ENCODE data around the gene TTLL13. TPM values are rescaled to one million over a fixed set of nuclear protein-coding genes. Genes with fewer than 3 reads are reported as not detected.

Gene TTLL13
- total and polyA plus RNA-seq, 2 of the 4 experiments (the other 2 are of a cell fraction) = 0.10 TPM; not detected in 1

GRCh38 chr15:90241343-90242192 is 7.8 kb upstream of the TTLL13 start (continued):
- no peak for TF ChIP-seq SMC3 (IDR thresholded peaks at IDR 0.05; ENCODE audit: low read depth, low read length)

GRCh38 chr15:90243943-90244639 is 5.3 kb upstream of the TTLL13 start:
- intact Hi-C loops (cut with micrococcal nuclease) = loop anchor here (2.0 kb wide), 1 partner anchor 45 kb away; no protein-coding TSS in a partner anchor
- Histone ChIP-seq H3K4me2 (ENCODE audit: low read depth, low read length) (no peak overlapping the region), H4K8ac (ENCODE audit: low read depth in 2 of 2, low read length in 2 of 2) (no peak overlapping the region), H3K4me1 (ENCODE audit: control insufficient read depth, insufficient read depth, low read length) (no peaks in the 10 kb centered on the region), H2AK5ac (ENCODE audit: low read depth, low read length) (no peak overlapping the region), H2BK5ac (ENCODE audit: low read depth, low read length, poor library complexity, severe bottlenecking) (no peak overlapping the region), H4K91ac (ENCODE audit: insufficient read depth, low read depth, low read length) (no peak overlapping the region), H2AK9ac (replicated peaks; ENCODE audit: low read depth, low read length, poor library complexity) (no peak overlapping the region), H2BK120ac (ENCODE audit: low read depth, low read length) (no peak overlapping the region), H3K79me1 (ENCODE audit: low read depth in 1 of 2, low read length in 2 of 2) (no peaks in the 10 kb centered on the region), H3K4me3 (ENCODE audit: insufficient read depth, low read depth, low read length) (no peak overlapping the region), H4K5ac (ENCODE audit: low read depth, low read length) (no peak overlapping the region), H2BK15ac (ENCODE audit: low read depth, low read length) (no peak overlapping the region), H3K14ac (replicated peaks; ENCODE audit: low read depth, low read length) (no peak overlapping the region), H3K4ac (ENCODE audit: low read depth, low read length) (no peak overlapping the region), H3K27me3 (ENCODE audit: control insufficient read depth, insufficient read depth, low read length) (no peaks in the 10 kb centered on the region), H3K36me3 (ENCODE audit: control insufficient read depth, insufficient read depth, low read length) (peaks cover 3% of the 10 kb centered on the region; the same call in 1 of the 2 replicates), H3K9me3 (ENCODE audit: control insufficient read depth, insufficient read depth, low read length) (no peaks in the 10 kb centered on the region), H4K20me1 (ENCODE audit: insufficient read depth, low read length) (no peaks in the 10 kb centered on the region), H3K18ac (ENCODE audit: low read depth, low read length) (no peak overlapping the region), H3K56ac (ENCODE audit: extremely low read depth, insufficient read depth, low read length) (no peak overlapping the region), H3K23ac (ENCODE audit: low read depth, low read length) (no peak overlapping the region), H2AFZ (replicated peaks; ENCODE audit: low read length, poor library complexity) (no peak overlapping the region), H3K27ac (ENCODE audit: insufficient read depth, low read length) (no peak overlapping the region), H3K9me1 (ENCODE audit: insufficient read depth, low read length) (peaks cover 7% of the 10 kb centered on the region), H2BK20ac (ENCODE audit: low read depth, low read length) (no peak overlapping the region), H3K9ac (ENCODE audit: low read depth, low read length) (no peak overlapping the region)
- dilution Hi-C loops (cut with HindIII; ENCODE audit: low sequenced_read_pairs, unreplicated experiment) = no loop called here
- no CpG with 5 or more reads among the region's 10 CpGs for WGBS, 2 experiments (ENCODE audit: extremely low coverage in 2 of 2, insufficient read length in 1 of 2)
- no peak for TF ChIP-seq RAD21 (IDR thresholded peaks at IDR 0.05; ENCODE audit: low read length)
- no peak for TF ChIP-seq ELK1 (IDR thresholded peaks at IDR 0.05; ENCODE audit: borderline replicate concordance, low read depth, low read length)
- TF ChIP-seq CHD1 (IDR thresholded peaks at IDR 0.05; ENCODE audit: low read depth, low read length) = no peak
- no peak for TF ChIP-seq RCOR1 (IDR thresholded peaks at IDR 0.05; ENCODE audit: insufficient replicate concordance, low read length)
- TF ChIP-seq MAZ (IDR thresholded peaks at IDR 0.05; ENCODE audit: borderline replicate concordance, low read depth, low read length) = no peak
- TF ChIP-seq MAFK (IDR thresholded peaks at IDR 0.05; ENCODE audit: low read depth, low read length) = no peak
- TF ChIP-seq NFE2L2 (IDR thresholded peaks at IDR 0.05; ENCODE audit: low read depth, low read length) = no peak
- ATAC-seq (ENCODE audit: low read depth) = no peak
- POLR2A ChIA-PET (ENCODE audit: unreplicated experiment) = no interaction called here
- no TSS peak for BruUV-seq (replicated peaks)
- in situ Hi-C loops (cut with MboI; ENCODE audit: low sequenced_read_pairs) = no loop called here
- DNase-seq = no peak
- CTCF ChIA-PET = no interaction called here

Measured in IMR-90 (cell line).